Limb (tissue), 2 donors: Measurements from ENCODE around the gene TSPYL4.

Experiments
- DNase-seq, 2 donors: peaks; one replicate each; pipeline ENCODE4 v3.0.0-alpha.2; 2016; ENCODE audit errors: extremely low spot score in 2 of 2

The TSPYL4 gene

GRCh38 chr6:116229287-116229913 lies 24.5 kb downstream of the TSPYL4 start:
- DNase-seq: peak; percentile 87 to 94

DNA sequence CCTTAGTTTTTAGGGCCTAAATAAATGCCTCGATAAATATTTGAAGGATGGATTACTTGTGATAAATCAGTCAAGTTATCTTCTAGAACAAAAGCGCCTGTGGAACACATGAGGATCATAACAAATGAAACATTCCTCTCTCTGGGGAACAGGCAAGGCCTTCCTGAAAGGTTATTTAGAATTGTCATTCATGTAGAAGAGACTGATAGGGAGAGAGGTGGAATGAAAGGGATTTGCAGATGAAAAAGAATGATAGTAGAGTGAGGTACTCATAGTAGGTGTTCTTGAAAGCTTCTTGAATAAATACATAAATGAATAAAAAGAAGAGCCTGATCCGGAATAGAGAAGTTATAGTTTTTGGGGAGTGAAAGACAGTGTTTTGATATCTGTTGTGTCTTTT lies 30.5 kb downstream of the TSPYL4 start:
- no peak for DNase-seq

- DNase-seq: no peak
Measured at GRCh38 chr6:116221911-116222310, 32.0 kb downstream of the TSPYL4 start.

- no peak for DNase-seq
Measured at GRCh38 chr6:116221067-116221466, 32.8 kb downstream of the TSPYL4 start.

- no peak for DNase-seq
Measured at GRCh38 chr6:116218866-116219265, 35.0 kb downstream of the TSPYL4 start.

DNA sequence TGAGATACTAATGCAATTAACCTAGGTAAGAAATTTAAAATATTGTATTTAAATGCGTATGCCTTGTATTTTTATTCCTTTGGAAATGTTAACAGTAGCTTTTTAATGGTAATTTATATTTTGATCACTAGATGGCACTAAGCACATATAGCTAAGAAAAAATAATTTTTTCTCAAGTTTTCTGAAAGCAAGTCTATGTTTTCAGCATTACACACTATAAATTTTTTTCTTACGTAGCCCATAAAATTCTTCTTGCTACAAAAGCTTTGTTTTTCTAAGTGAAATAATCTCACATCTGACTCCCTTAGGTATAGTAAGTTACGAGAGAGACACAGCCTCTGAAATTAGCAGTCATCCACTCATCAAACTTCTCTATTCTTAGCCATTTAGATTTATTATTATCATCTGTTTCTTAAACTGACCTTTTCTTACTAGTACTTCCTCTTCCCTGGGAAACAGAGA lies 35.7 kb downstream of the TSPYL4 start:
- peak in 1 of 2 donors; percentile 47 for DNase-seq

DNA sequence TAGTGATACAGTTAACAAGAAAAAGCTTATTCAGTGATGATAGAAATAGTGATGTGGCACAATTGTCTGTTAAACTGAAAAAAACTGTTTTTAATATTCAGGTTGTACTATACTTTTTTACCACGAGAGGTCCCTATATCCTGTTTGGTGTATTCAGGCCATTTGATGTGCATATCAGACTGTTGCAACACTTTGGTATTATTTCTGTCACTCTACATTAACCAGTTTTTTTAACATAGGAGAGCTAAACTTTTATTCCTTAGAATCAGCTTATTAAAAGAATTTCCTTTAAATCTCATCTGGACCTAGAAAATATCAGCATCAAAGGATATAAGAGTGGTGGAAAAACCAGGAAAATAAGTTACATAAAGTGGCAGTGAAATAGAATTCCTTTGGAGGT lies 36.8 kb downstream of the TSPYL4 start:
- peak in 1 of 2 donors; percentile 7 for DNase-seq

DNA sequence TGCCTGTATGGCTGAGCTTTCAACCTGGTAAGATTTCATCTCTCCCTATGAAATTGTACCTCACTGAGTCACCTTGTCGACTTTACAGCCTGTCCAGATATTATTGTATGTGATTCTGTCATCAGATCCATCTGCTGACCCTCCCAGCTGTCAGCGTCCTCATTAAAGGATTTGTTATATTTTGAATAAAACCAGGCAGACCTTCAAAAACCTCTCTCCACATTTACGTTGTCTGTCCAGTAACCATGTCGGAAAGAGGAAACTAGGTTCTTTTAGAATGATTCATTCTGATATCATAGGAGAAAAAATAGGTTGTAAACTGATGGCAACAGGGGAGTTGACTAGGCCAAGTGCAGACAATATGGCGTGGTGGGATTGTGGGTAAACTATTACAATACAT lies 38.5 kb downstream of the TSPYL4 start:
- DNase-seq: no peak

GRCh38 chr6:116214681-116215080 lies 39.2 kb downstream of the TSPYL4 start:
- no peak for DNase-seq

DNA sequence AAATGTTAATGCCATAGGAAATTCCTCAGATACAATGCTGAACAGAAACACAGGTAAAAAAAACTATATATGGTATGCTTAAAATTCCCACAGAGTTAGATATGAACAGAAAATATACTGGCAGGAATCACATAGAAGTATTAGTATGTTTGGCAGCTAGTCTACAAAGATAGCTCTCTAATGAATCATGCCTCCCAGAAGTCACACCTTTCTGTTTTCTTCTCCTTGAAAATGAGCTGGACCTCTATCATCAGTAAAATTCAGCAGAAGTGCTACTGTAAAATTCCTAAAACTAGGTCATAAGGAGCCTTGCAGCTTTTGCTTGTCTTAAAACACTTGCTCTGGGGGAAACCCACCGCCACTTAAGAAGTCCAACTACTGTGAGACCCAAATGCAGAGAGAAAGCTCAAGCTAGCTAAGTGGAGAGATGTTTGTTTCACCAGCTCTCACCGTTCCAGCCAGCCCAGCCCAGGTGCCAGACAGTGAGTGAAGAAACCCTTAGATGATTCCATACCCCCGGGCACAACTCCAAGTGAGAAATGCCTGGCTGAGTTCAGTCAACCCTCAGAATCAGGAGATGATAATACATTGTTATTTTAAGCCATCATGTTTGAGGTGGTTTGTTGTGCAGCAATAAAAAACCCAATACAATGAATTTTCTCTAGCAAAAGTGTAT lies 43.0 kb downstream of the TSPYL4 start:
- no peak for DNase-seq

DNA sequence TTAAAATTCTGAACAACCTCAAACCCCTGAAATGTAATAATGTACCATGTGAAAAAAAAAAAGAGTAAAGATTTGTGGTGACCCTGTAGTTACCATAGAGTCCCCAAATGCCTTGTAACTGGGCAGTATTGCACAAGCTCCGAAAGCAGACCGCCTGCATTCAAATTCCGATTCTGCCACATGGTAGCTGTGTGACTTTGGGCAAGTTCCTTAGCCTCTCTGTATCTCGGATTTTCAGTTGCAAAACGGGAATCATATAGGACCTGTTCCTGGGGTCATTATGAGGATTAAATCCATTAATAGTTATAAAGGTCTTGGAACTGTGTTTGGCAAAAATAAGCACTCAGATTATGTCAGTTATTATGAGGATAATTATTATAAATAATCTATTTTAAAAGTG lies 43.6 kb downstream of the TSPYL4 start:
- DNase-seq: no peak

GRCh38 chr6:116208056-116208785 lies 45.7 kb downstream of the TSPYL4 start:
- no peak for DNase-seq

DNA sequence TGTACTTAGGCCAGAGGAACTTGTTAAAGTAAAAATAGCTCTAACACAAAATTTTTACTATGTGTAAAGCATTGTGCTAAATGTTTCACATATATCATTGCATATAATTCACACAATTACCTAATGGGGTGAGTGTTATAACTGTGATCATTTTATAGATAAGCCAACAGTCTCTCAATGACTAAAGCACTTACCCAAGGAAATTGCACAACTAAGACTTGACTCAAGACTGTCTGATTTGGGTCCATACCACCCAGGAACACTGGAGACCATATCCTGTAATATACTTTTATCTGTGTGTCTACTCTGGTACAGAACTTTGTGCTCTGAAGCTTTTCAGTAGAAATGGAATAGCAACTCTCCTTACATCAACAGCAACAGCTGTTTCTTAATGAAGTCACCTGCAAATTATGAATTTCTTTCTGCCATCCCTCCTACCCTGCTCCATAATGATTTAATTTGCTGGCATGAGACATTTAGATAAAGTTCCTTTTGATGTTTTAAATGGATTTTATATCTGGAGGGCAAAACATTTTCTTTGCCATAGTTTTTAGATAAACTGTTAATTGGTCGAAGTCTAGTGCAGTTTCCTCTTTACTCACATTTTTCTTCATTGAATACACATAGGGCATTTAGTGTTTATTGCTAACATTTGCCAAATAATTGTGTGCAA lies 47.5 kb downstream of the TSPYL4 start:
- DNase-seq: no peak

- no peak for DNase-seq
Measured at GRCh38 chr6:116205281-116205680, 48.6 kb downstream of the TSPYL4 start.

DNA sequence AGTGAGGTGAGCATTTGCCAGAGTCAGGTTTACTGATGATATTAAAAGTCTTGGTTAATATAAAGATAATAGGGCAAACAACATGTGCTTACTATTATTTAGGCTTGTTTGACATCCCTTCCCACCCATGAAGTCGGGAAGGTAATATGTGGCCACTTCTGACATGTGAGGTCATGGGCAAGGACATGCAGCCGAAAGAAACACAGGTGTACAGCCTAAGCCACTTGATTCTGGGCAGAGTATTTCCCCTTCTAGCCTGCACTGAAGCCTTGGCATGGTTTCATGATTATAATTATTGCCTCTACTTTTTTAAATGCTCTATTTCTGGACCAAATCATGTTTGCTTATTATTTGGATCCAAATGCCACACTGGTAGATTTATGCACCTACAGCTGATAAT lies 52.3 kb downstream of the TSPYL4 start:
- no peak for DNase-seq

GRCh38 chr6:116200619-116201249 lies 53.1 kb downstream of the TSPYL4 start:
- DNase-seq: no peak
